T-helper 17 cell (primary cell): ENCODE data around the gene ACTR2. TPM values are rescaled to one million over a fixed set of nuclear protein-coding genes. Genes with fewer than 3 reads are reported as not detected.
"Not testable (repeated sequence)": the region's sequence is repeated elsewhere in the genome, so short reads cannot be mapped to it uniquely, and the experiment has no call there.

Experiments
- ATAC-seq: fragments of 150-1000 bp; cut with Tn5 transposase; 2 replicates; pipeline ENCODE4 v1.10.0; 2021; ENCODE audit warnings: mild to moderate bottlenecking, moderate library complexity
- DNase-seq, 3 donors: peaks; one replicate each; pipeline versions ENCODE4 v3.0.0 to v3.0.0-alpha.2; 2020 to 2021
- H3K9me3 ChIP-seq: one replicate; pipeline ENCODE4 v1.7.0; 2013; ENCODE audit warnings: low read length, mild to moderate bottlenecking; ENCODE audit not compliant: control insufficient read depth, poor library complexity, severe bottlenecking
- H3K27ac Mint-ChIP-seq: one replicate; pipeline ENCODE4 v1.8.0; 2022; ENCODE audit warnings: mild to moderate bottlenecking, moderate library complexity, mixed read lengths
- H3K27me3 Mint-ChIP-seq: one replicate; pipeline ENCODE4 v1.8.0; 2022; ENCODE audit warnings: mixed read lengths
- H3K36me3 Mint-ChIP-seq: one replicate; pipeline ENCODE4 v1.8.0; 2022; ENCODE audit warnings: low read depth, mixed read lengths
- H3K4me1 Mint-ChIP-seq: one replicate; pipeline ENCODE4 v1.8.0; 2022; ENCODE audit warnings: mild to moderate bottlenecking, mixed read lengths
- H3K4me3 Mint-ChIP-seq: one replicate; pipeline ENCODE4 v1.8.0; 2022; ENCODE audit warnings: mild to moderate bottlenecking, moderate library complexity, mixed read lengths
- total RNA-seq, 4 donors: library from RNA in 2 of 4; stranded (reverse) in 2 of 4; gene quantifications; one replicate each; pipeline ENCODE4 v1.2.3 and lab custom pipeline; 2022 to 2026

ACTR2 gene
- total RNA-seq, 2 donors from 2014 or later, result 220 to 243 TPM

GRCh38 chr2:65314801-65315441, 87.3 kb downstream of the ACTR2 start:
- H3K27ac Mint-ChIP-seq, result no peak overlapping the region

GRCh38 chr2:65316072-65316471, 88.4 kb downstream of the ACTR2 start:
- Mint-ChIP-seq H3K36me3 (peaks cover 5% of the 10 kb centered on the region), H3K4me3 (no peak overlapping the region), H3K27ac (no peak overlapping the region), H3K27me3 (no peaks in the 10 kb centered on the region), H3K4me1 (peaks cover 13% of the 10 kb centered on the region)
- DNase-seq, result no peak
- no peak for ATAC-seq
- H3K9me3 ChIP-seq, result no peaks in the 10 kb centered on the region

More at GRCh38 chr2:65314801-65315441, 87.3 kb downstream of the ACTR2 start:
- H3K4me3 Mint-ChIP-seq, result no peak overlapping the region
- ATAC-seq, result no peak
- no peaks in the 10 kb centered on the region for H3K27me3 Mint-ChIP-seq
- no peaks in the 10 kb centered on the region for H3K9me3 ChIP-seq
- H3K36me3 Mint-ChIP-seq, result peaks cover 5% of the 10 kb centered on the region
- no peak for DNase-seq
- peaks cover 4% of the 10 kb centered on the region for H3K4me1 Mint-ChIP-seq

- ATAC-seq, H3K9me3 ChIP-seq, H3K4me3 Mint-ChIP-seq, H3K27me3 Mint-ChIP-seq, DNase-seq, H3K36me3 Mint-ChIP-seq, H3K27ac Mint-ChIP-seq: not testable (repeated sequence)
- peaks cover 13% of the 10 kb centered on the region for H3K4me1 Mint-ChIP-seq
These were observed 89.7 kb downstream of the ACTR2 start for GRCh38 chr2:65317351-65317750.

- H3K36me3 Mint-ChIP-seq, result peaks cover 5% of the 10 kb centered on the region
These were observed 90.2 kb downstream of the ACTR2 start for GRCh38 chr2:65317841-65318240.

GRCh38 chr2:65319072-65319673, 91.5 kb downstream of the ACTR2 start:
- no peak overlapping the region for H3K4me3 Mint-ChIP-seq

More at GRCh38 chr2:65317841-65318240, 90.2 kb downstream of the ACTR2 start:
- ATAC-seq (no peak), DNase-seq (no peak)
- peaks cover 13% of the 10 kb centered on the region for H3K4me1 Mint-ChIP-seq
- H3K9me3 ChIP-seq, result no peaks in the 10 kb centered on the region
- no peak overlapping the region for H3K4me3 Mint-ChIP-seq
- no peak overlapping the region for H3K27ac Mint-ChIP-seq
- no peaks in the 10 kb centered on the region for H3K27me3 Mint-ChIP-seq

GRCh38 chr2:65319674-65320041, 92.0 kb downstream of the ACTR2 start:
- no peaks in the 10 kb centered on the region for H3K36me3 Mint-ChIP-seq
- peaks cover 15% of the 10 kb centered on the region for H3K4me1 Mint-ChIP-seq
- ATAC-seq, result no peak
- DNase-seq, result no peak
- peak overlapping the region; percentile 87 for H3K27ac Mint-ChIP-seq
- H3K27me3 Mint-ChIP-seq, result no peaks in the 10 kb centered on the region
- H3K4me3 Mint-ChIP-seq, result no peak overlapping the region
- no peaks in the 10 kb centered on the region for H3K9me3 ChIP-seq

More at GRCh38 chr2:65319072-65319673, 91.5 kb downstream of the ACTR2 start:
- no peaks in the 10 kb centered on the region for H3K36me3 Mint-ChIP-seq
- DNase-seq (no peak), ATAC-seq (no peak)
- H3K27me3 Mint-ChIP-seq, result no peaks in the 10 kb centered on the region
- H3K27ac Mint-ChIP-seq, result peak overlapping the region; percentile 87
- no peaks in the 10 kb centered on the region for H3K9me3 ChIP-seq
- peaks cover 15% of the 10 kb centered on the region for H3K4me1 Mint-ChIP-seq

GRCh38 chr2:65320042-65320725, 92.6 kb downstream of the ACTR2 start:
- H3K9me3 ChIP-seq, result no peaks in the 10 kb centered on the region
- Mint-ChIP-seq H3K27ac (peak overlapping the region; percentile 87), H3K4me1 (peaks cover 15% of the 10 kb centered on the region), H3K4me3 (peak overlapping the region; percentile 7), H3K27me3 (no peaks in the 10 kb centered on the region), H3K36me3 (no peaks in the 10 kb centered on the region)
- ATAC-seq (peak; percentile 85), DNase-seq (no peak)

Other genes starting within 250 kb of the ACTR2 start
- 1 to 10 TPM; 1.7 to 8.0 TPM for gene SLC1A4, start 238.4 kb upstream of the ACTR2 start, total RNA-seq
- gene CEP68, start 171.4 kb upstream of the ACTR2 start, total RNA-seq, result 10 to 100 TPM; 13.6 to 22.5 TPM
- gene RAB1A, start 97.7 kb upstream of the ACTR2 start, total RNA-seq, result 10 to 100 TPM; 65.2 to 78.1 TPM
- gene SPRED2, start 204.8 kb downstream of the ACTR2 start, total RNA-seq, result 1 to 10 TPM; 1.6 to 4.8 TPM